Breast epithelium (tissue), 4 donors: ENCODE data around the gene GATAD2A. TPM values are rescaled to one million over a fixed set of nuclear protein-coding genes. Genes with fewer than 3 reads are reported as not detected.

ENCODE experiments used
- DNase-seq, 2 donors: peaks; one replicate each; pipeline ENCODE4 v3.0.0-alpha.2; 2019; ENCODE audit warnings: low spot score in 2 of 2
- H3K27ac ChIP-seq, 2 donors: fragments of 200-600 bp; sonication (generic) in 1 of 2; one replicate each; pipeline ENCODE4 v1.5.1; 2016 to 2019; ENCODE audit warnings: mild to moderate bottlenecking in 1 of 2
- H3K27me3 ChIP-seq, 2 donors: fragments of 200-600 bp; sonication (generic) in 1 of 2; one replicate each; pipeline versions ENCODE4 v1.5.1 to v1.6.0; 2017 to 2019; ENCODE audit warnings: control low read depth in 1 of 2, mild to moderate bottlenecking in 1 of 2
- H3K36me3 ChIP-seq: fragments of 200-600 bp; one replicate; pipeline ENCODE4 v1.5.1; 2019
- H3K4me1 ChIP-seq, 2 donors: fragments of 200-600 bp; sonication (generic); one replicate each; pipeline ENCODE4 v1.5.1; 2016 to 2019; ENCODE audit warnings: control low read depth in 1 of 2
- H3K4me3 ChIP-seq, 3 donors: fragments of 200-600 bp; sonication (generic); 1 replicate in 2 of 3; 2 replicates in 1 of 3; pipeline ENCODE4 v1.5.1; 2016 to 2019; ENCODE audit warnings: mild to moderate bottlenecking in 3 of 3, moderate library complexity in 2 of 3
- H3K9me3 ChIP-seq, 2 donors: fragments of 200-600 bp; sonication (generic) in 1 of 2; one replicate each; pipeline ENCODE4 v1.5.1; 2016 to 2019; ENCODE audit warnings: control low read depth in 1 of 2
- POLR2A ChIP-seq: fragments of 450-650 bp; IDR thresholded peaks from one replicate; pipeline ENCODE4 v1.6.1; 2016; ENCODE audit warnings: antibody characterized with exemption, mild to moderate bottlenecking, moderate library complexity
- POLR2AphosphoS5 ChIP-seq, 3 donors: sonication (generic); formaldehyde crosslinking; IDR thresholded peaks; one replicate each; pipeline ENCODE4 v1.6.1; 2017; ENCODE audit warnings: antibody characterized with exemption in 3 of 3
- intact Hi-C: fragments of 100-400 bp; cut with DNase I; formaldehyde crosslinking; loops from one replicate; pipeline ENCODE4 v1.15.1; 2023; ENCODE audit warnings: low total_unique reads
- total RNA-seq, 3 donors: library from RNA; depleted of rRNA; stranded (reverse); fragments of >200 nt; gene quantifications; one replicate each; pipeline ENCODE4 v1.1.0, GENCODE V29; 2016
- TF ChIP-seq, protein P1 (sequence below), 3 donors: fragments of 450-650 bp; IDR thresholded peaks; one replicate each; pipeline ENCODE4 v1.5.1; 2016 to 2017; ENCODE audit warnings: antibody characterized with exemption in 3 of 3, mild to moderate bottlenecking in 3 of 3, moderate library complexity in 3 of 3

The GATAD2A gene
- total RNA-seq, 3 donors from 2014 or later, result 29.1 to 38.7 (median 33.6) TPM

DNA sequence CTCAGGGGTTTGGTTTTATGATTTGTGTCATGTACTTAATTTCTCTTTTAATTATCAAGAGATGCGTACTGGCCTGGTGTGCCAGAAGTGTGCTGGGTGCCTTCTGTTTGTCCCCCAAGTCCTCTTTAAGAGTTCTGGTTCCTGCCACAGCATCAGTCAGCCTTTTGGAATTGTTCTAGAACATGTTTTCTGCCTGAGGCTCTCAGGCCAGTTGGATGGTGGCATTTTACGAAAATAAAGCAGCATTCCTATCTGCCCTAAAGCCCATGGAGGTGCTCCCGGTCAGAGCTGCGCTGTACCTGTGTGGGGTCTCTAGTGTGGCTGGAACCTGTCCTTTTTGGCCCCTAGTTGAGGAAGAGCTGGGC is 55.8 kb downstream of the GATAD2A start:
- no peak for TF ChIP-seq POLR2AphosphoS5 (IDR thresholded peaks at IDR 0.05)
- no peak for TF ChIP-seq POLR2A
- TF ChIP-seq, protein P1, sequence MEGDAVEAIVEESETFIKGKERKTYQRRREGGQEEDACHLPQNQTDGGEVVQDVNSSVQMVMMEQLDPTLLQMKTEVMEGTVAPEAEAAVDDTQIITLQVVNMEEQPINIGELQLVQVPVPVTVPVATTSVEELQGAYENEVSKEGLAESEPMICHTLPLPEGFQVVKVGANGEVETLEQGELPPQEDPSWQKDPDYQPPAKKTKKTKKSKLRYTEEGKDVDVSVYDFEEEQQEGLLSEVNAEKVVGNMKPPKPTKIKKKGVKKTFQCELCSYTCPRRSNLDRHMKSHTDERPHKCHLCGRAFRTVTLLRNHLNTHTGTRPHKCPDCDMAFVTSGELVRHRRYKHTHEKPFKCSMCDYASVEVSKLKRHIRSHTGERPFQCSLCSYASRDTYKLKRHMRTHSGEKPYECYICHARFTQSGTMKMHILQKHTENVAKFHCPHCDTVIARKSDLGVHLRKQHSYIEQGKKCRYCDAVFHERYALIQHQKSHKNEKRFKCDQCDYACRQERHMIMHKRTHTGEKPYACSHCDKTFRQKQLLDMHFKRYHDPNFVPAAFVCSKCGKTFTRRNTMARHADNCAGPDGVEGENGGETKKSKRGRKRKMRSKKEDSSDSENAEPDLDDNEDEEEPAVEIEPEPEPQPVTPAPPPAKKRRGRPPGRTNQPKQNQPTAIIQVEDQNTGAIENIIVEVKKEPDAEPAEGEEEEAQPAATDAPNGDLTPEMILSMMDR (IDR thresholded peaks at IDR 0.05), result no peak
- Histone ChIP-seq H3K4me1 (peaks cover 25 to 31% of the 10 kb centered on the region in 2 donors), H3K36me3 (no peaks in the 10 kb centered on the region), H3K27me3 (no peaks in the 10 kb centered on the region), H3K9me3 (no peaks in the 10 kb centered on the region), H3K27ac (peak overlapping the region; percentile 49 to 75), H3K4me3 (peak overlapping the region in 1 of 3 donors; percentile 42)
- intact Hi-C loops, result no loop called here
- DNase-seq, result no peak

GRCh38 chr19:19461671-19462622 is 56.5 kb downstream of the GATAD2A start:
- no peak for DNase-seq
- Histone ChIP-seq H3K27me3 (no peaks in the 10 kb centered on the region), H3K36me3 (no peaks in the 10 kb centered on the region), H3K27ac (peak overlapping the region; percentile 49 to 75), H3K4me3 (peak overlapping the region in 1 of 3 donors; percentile 41), H3K9me3 (no peaks in the 10 kb centered on the region), H3K4me1 (peaks cover 25 to 31% of the 10 kb centered on the region in 2 donors)
- intact Hi-C loops, result no loop called here
- TF ChIP-seq, protein P1 (IDR thresholded peaks at IDR 0.05), result no peak
- no peak for TF ChIP-seq POLR2AphosphoS5 (IDR thresholded peaks at IDR 0.05)

DNA sequence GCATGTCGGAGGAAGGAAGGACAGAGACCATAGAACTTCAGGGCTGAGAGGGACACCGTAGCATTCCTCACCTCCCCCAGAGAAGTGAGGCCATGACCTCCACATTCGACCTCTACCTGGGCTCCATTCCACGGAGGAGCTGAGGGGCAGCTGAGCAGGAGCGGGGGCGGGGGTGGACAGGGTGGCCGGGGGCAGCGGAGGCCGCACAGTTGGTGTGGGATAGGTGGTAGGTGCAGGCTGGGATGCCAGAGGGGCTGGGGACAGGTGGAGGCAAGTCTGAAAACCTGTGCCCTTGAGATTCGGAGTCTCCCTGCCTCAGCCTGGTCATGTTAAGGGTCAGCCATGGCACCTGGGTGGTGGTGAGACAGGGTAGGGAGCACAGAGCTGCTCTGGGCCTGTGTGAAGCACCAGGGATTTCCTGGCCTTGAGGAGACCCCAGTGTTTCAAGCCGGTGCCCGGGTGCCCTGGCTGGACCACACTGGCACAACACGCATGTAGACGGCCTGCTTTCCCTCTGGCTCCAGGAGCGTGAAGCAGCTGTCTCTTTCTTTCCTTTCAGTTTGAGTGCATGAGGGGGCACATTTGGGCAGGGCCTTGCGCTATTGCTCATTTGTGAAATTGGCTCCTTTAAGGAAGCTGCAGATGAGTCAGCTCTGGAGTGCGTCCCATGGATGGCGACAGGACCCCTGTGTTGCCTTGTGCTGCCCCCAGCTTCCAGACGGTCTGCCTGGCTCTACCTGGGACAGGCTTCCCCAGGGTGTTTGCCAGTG is 58.1 kb downstream of the GATAD2A start:
- Histone ChIP-seq H3K9me3 (peaks cover 10 to 13% of the 10 kb centered on the region in 2 donors), H3K4me3 (peak overlapping the region in 1 of 3 donors; percentile 41), H3K27ac (peak overlapping the region; percentile 49 to 75), H3K36me3 (no peaks in the 10 kb centered on the region), H3K4me1 (peaks cover 25 to 31% of the 10 kb centered on the region in 2 donors), H3K27me3 (no peaks in the 10 kb centered on the region)
- TF ChIP-seq POLR2A, result no peak
- TF ChIP-seq, protein P1 (IDR thresholded peaks at IDR 0.05), result no peak
- TF ChIP-seq POLR2AphosphoS5 (IDR thresholded peaks at IDR 0.05), result peak in 1 of 3 donors; percentile 15
- no peak for DNase-seq
- intact Hi-C loops, result no loop called here

DNA sequence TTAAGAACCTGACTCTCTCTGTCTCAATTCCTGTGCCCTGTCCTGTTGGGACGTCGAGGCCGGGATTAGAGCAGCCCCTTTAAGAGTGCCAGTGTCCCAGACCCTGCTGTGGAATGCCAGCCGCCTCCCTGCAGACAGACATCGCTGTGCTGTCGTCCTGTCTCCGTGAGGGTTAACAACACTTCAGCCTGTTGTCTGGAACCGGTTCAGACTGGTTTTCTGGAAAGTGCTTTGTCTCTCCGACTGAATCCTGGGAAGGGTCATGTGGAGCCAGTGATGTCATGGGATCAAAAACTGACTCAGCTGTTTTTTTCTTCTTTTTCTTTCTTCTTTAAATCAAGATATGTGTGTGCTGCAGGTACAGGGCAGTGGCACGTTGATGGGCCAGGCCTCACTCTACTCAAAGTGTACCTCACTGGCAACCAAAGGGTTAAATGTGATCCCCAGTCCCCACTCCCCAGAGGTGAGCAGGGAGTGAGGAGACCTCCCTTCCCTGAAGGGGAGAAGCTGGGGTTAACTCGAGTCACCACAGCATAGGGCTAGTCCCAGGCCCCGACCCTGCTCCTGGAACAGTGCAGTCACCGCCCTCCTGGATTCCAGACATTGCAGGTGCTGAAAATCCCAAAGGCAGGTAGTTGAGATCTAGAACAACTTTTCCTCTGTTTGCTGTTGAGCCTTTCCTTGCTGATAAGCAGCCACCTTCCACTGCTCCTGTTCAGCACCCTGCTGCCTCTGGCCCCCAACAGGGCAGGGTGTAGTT is 59.0 kb downstream of the GATAD2A start:
- Histone ChIP-seq H3K9me3 (peaks cover 16% of the 10 kb centered on the region in 2 donors), H3K4me1 (peaks cover 25 to 31% of the 10 kb centered on the region in 2 donors), H3K27me3 (no peaks in the 10 kb centered on the region), H3K27ac (peak overlapping the region; percentile 49 to 75), H3K4me3 (peak overlapping the region in 1 of 3 donors; percentile 41), H3K36me3 (no peaks in the 10 kb centered on the region)
- TF ChIP-seq POLR2AphosphoS5 (IDR thresholded peaks at IDR 0.05), result no peak
- no peak for TF ChIP-seq POLR2A
- TF ChIP-seq, protein P1 (IDR thresholded peaks at IDR 0.05), result no peak
- no peak for DNase-seq
- intact Hi-C loops, result no loop called here
